BE2C (cell line): Measurements from ENCODE around the gene BRICD5.
"Not testable (repeated sequence)": the region's sequence is repeated elsewhere in the genome, so short reads cannot be mapped to it uniquely, and the experiment has no call there.

Experiments used
- DNase-seq: peaks from one replicate; pipeline ENCODE4 v3.0.0-alpha.2; 2020
- H3K27me3 ChIP-seq: fragments of 250-450 bp; sonication (Bioruptor Pico); 2 replicates; pipeline ENCODE4 v1.5.1; 2020; ENCODE audit warnings: mild to moderate bottlenecking
- H3K36me3 ChIP-seq: fragments of 250-450 bp; sonication (Bioruptor Pico); 2 replicates; pipeline ENCODE4 v1.5.1; 2020; ENCODE audit warnings: mild to moderate bottlenecking
- H3K4me1 ChIP-seq: fragments of 250-450 bp; sonication (Bioruptor Pico); 2 replicates; pipeline ENCODE4 v1.5.1; 2020
- H3K4me3 ChIP-seq: 2 replicates; pipeline ENCODE4 v1.5.1; 2011; ENCODE audit warnings: low read depth, low read length
- H3K9me3 ChIP-seq: fragments of 250-450 bp; sonication (Bioruptor Pico); 2 replicates; pipeline ENCODE4 v1.5.1; 2020
- TF ChIP-seq, protein P1 (sequence below): IDR thresholded peaks from 2 replicates; pipeline ENCODE4 v1.5.1; 2012; ENCODE audit warnings: mild to moderate bottlenecking, low read depth, low read length

Gene BRICD5

DNA sequence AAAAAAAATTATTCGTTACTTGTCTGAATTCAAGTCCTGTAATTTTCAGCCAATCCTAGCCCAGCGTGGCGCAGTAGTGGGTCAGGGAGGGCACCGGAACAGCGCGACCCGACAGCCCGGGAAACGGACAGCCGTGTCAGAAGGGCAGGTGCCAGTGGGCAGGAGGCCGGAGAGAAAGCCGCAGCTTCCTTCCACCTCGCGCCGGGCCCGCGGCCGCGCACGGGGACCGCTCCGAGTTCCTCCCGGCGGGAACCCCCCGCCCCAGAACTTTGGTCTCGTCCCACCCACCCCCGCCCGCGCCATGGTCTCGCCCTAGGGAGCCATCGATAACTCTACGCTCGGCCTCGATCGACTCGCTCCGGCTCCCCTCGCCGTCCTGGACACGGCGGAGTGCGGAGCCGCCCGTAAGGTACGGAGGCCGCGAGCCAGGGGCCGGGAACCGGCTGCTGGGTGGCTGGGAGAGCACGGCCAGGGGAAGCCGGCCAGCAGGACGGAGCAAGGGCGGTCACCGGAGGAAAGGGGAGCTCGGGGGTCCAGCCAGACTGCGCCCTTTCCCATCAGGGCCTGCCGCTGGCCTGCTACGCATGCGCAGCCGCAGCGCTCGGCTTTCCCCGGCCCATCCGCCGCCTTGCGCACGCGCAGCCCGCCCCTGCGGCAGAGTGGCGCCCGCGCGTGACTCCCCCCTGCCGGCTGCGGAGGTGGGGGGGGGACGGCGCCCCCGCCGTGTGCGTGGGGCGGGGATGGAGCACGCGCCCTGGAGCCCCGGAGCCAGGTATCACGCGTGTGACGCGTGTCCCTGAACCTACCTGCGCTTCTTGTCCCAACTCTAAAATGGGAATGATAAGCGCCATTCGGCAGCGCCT lies 5.3 kb downstream of the BRICD5 start, which contains the start of gene MLST8:
Gene MLST8, plus strand, starts transcription at position 351 of the 863 bp plus-strand sequence. CDS start 632 bp downstream, outside the sequence.
- peak; percentile 90 for DNase-seq
- H3K36me3 ChIP-seq = peaks cover 36% of the 10 kb centered on the region
- no peaks in the 10 kb centered on the region for H3K9me3 ChIP-seq
- H3K4me1 ChIP-seq = peaks cover 9% of the 10 kb centered on the region
- TF ChIP-seq, protein P1, sequence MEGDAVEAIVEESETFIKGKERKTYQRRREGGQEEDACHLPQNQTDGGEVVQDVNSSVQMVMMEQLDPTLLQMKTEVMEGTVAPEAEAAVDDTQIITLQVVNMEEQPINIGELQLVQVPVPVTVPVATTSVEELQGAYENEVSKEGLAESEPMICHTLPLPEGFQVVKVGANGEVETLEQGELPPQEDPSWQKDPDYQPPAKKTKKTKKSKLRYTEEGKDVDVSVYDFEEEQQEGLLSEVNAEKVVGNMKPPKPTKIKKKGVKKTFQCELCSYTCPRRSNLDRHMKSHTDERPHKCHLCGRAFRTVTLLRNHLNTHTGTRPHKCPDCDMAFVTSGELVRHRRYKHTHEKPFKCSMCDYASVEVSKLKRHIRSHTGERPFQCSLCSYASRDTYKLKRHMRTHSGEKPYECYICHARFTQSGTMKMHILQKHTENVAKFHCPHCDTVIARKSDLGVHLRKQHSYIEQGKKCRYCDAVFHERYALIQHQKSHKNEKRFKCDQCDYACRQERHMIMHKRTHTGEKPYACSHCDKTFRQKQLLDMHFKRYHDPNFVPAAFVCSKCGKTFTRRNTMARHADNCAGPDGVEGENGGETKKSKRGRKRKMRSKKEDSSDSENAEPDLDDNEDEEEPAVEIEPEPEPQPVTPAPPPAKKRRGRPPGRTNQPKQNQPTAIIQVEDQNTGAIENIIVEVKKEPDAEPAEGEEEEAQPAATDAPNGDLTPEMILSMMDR = peak; percentile 20; the same call in 1 of the 2 replicates
- H3K4me3 ChIP-seq = peak within 1 kb of the TSS; percentile 80
- H3K27me3 ChIP-seq = no peaks in the 10 kb centered on the region

DNA sequence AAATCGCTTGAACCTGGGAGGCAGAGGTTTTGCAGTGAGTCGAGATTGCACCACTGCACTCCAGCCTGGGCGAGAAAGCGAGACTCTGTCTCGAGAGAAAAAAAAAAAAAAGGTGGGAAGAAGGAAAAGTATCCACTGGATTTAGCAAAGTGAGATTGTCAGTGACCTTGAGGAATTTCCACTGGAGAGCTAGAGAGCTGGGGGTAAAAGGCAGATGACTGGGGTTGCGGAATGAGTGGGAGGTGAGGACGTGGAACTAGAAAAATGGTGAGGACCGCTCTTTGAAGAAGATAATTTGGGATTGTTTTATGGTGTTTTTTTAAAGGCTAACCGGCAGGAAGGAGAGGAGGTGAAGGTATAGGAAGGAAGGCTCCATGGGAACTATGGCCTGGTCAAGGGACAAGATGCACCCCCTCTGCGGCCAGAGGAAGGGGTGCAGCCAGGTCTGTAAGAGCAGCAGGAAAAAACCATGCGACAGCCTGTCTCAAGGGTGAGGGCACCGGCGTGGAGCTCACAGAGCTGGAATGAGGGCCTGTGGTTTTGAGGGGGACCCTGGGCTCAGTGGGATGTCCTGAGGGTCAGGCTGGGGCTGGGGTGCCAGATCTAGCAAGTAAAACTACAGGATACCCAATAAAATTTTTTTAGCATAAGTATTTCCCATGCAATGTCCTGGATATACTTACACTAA lies 6.1 kb downstream of the BRICD5 start:
- peaks cover 9% of the 10 kb centered on the region for H3K4me1 ChIP-seq
- H3K27me3 ChIP-seq = no peaks in the 10 kb centered on the region
- H3K9me3 ChIP-seq = no peaks in the 10 kb centered on the region
- H3K4me3 ChIP-seq = peak overlapping the region; percentile 80
- peaks cover 29% of the 10 kb centered on the region for H3K36me3 ChIP-seq
- TF ChIP-seq, protein P1 = no peak
- DNase-seq = no peak

DNA sequence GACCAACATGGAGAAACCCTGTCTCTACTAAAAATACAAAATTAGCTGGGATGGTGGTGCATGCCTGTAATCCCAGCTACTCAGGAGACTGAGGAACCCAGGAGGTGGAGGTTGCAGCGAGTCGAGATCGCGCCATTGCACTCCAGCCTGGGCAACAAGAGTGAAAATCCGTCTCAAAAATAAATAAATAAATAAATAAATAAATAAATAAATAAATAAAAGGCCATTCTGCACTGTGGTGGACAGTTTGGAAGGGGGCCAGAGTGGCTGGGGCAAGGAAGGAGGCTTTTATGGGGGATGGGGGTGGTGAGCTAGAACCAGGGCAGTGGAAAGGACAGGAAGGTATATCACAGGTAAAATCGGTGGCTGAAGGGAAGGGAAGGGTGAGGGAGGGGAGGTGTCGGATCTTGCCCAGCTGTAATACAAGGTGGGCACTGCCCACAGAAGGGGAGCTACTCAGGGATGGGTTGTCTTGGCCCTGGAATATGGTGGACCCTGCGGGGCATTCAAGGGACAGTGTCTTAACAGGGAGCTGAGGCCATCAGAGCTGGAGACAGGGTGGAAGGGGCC lies 7.5 kb downstream of the BRICD5 start:
- H3K4me3 ChIP-seq, H3K9me3 ChIP-seq, DNase-seq, H3K27me3 ChIP-seq, H3K4me1 ChIP-seq: not testable (repeated sequence)
- H3K36me3 ChIP-seq = peaks cover 16% of the 10 kb centered on the region

DNA sequence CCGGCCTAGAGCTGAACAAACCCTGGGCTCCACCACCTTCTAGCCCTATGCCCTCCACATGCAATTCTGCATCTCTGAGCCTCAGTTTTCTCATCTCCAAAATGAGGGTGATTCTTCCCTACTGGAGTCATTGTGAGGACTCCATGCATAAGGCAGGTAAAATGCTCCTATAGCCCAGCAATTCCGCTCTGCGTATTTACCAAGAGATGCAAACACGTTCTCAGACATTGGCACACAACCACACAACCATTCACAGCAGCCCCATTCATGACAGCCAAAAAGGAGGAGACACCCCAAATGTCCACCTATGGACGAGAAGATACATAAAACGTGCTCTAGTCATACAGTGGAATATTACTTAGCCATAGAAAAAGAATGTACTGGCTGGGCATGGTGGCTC lies 10.3 kb downstream of the BRICD5 start:
- Histone ChIP-seq H3K36me3 (no peaks in the 10 kb centered on the region), H3K9me3 (no peaks in the 10 kb centered on the region), H3K4me3 (no peak overlapping the region), H3K27me3 (no peaks in the 10 kb centered on the region), H3K4me1 (peaks cover 4% of the 10 kb centered on the region)
- no peak for DNase-seq
- TF ChIP-seq, protein P1 = no peak

DNA sequence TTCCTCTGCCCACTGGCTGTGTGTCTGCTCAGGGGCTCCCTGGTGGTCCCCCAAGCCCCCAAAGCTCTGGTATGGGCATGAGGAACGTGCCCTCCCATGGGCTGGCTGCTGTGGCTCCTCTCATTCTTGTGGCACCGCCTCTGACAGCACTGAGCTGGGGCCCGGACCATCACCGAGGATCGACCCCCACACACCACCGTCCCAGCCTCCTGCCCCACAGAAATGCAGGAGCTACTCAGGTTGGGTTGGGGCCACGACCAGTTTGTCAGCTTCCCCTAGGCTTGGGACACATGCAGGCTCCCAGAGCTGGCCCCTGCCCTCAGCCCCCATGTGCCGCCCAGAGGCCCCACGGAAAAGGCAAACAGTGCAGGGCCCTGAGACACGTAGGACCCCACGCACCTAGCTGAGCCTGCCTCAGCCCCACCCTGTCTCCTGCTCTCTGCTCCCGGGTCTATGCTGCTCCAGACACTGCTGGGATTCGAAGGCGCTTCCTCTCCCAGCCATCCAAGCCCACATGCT lies 11.0 kb downstream of the BRICD5 start:
- TF ChIP-seq, protein P1 = no peak
- H3K4me3 ChIP-seq = no peak overlapping the region
- no peak for DNase-seq
- H3K9me3 ChIP-seq = no peaks in the 10 kb centered on the region
- peaks cover 8% of the 10 kb centered on the region for H3K4me1 ChIP-seq
- no peaks in the 10 kb centered on the region for H3K36me3 ChIP-seq
- H3K27me3 ChIP-seq = no peaks in the 10 kb centered on the region

DNA sequence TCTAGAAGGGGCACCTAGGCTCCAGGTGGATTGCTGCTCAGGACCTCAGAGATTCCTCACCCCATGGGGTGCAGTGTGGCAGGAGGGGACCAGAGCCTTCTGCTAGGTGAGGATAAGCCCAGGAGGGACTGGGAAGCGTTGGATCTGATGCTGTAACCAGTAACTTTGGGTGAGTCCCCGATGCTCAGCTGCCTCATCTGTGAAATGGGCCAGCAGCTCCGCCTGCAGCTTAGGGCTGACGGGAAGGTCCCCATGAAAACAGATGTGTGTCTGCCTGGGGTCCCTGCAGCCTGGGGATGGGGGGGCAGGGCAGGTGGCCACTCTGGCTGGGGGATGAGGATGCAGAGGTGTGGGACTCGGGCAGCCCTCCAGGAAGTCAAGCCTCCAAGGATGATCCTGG lies 11.6 kb downstream of the BRICD5 start:
- H3K4me3 ChIP-seq = no peak overlapping the region
- no peaks in the 10 kb centered on the region for H3K27me3 ChIP-seq
- no peaks in the 10 kb centered on the region for H3K36me3 ChIP-seq
- H3K4me1 ChIP-seq = peaks cover 14% of the 10 kb centered on the region
- no peaks in the 10 kb centered on the region for H3K9me3 ChIP-seq
- DNase-seq = peak; percentile 8
- TF ChIP-seq, protein P1 = no peak
